Suprapubic skin (tissue), 4 donors: Measurements from ENCODE around the gene CROCC2.

ENCODE experiments used
- CTCF ChIP-seq, 2 donors: fragments of 200-600 bp in 1 of 2; fragments of 450-650 bp in 1 of 2; sonication (generic) in 1 of 2; IDR thresholded peaks; one replicate each; pipeline ENCODE4 v1.5.1; 2016 to 2019; ENCODE audit warnings: antibody characterized with exemption in 2 of 2, mild to moderate bottlenecking in 1 of 2, moderate library complexity in 1 of 2
- POLR2A ChIP-seq, 2 donors: fragments of 450-650 bp; IDR thresholded peaks; one replicate each; pipeline ENCODE4 v1.6.1; 2017; ENCODE audit warnings: antibody characterized with exemption in 2 of 2, mild to moderate bottlenecking in 2 of 2, moderate library complexity in 2 of 2
- POLR2AphosphoS5 ChIP-seq, 3 donors: sonication (generic); formaldehyde crosslinking; IDR thresholded peaks; one replicate each; pipeline ENCODE4 v1.6.1; 2017; ENCODE audit warnings: antibody characterized with exemption in 3 of 3

- no peak for TF ChIP-seq POLR2A (IDR thresholded peaks at IDR 0.05)
- no peak for TF ChIP-seq CTCF (IDR thresholded peaks at IDR 0.05)
- no peak for TF ChIP-seq POLR2AphosphoS5 (IDR thresholded peaks at IDR 0.05)
Observed at GRCh38 chr2:240952496-240953246, 46.5 kb downstream of the CROCC2 start.
